Upper lobe of left lung (tissue), 4 donors: ENCODE data around the gene VDR.

Experiments
- CTCF ChIP-seq, 6 experiments: fragments of 450-650 bp in 4 of 6; fragments of 200-600 bp in 2 of 6; sonication (generic) in 2 of 6; IDR thresholded peaks; one replicate each; pipeline ENCODE4 v1.5.1; 2016 to 2019; ENCODE audit warnings: antibody characterized with exemption in 6 of 6
- EP300 ChIP-seq, 4 donors: sonication (generic); formaldehyde crosslinking; IDR thresholded peaks; one replicate each; pipeline ENCODE4 v1.5.1; 2017; ENCODE audit warnings: antibody characterized with exemption in 4 of 4, control low read depth in 2 of 4
- POLR2A ChIP-seq, 4 donors: fragments of 450-650 bp; IDR thresholded peaks; one replicate each; pipeline ENCODE4 v1.5.1; 2016 to 2017; ENCODE audit warnings: antibody characterized with exemption in 4 of 4, mild to moderate bottlenecking in 2 of 4
- POLR2AphosphoS5 ChIP-seq, 2 donors: sonication (generic); formaldehyde crosslinking; IDR thresholded peaks; one replicate each; pipeline ENCODE4 v1.5.1; 2017; ENCODE audit warnings: antibody characterized with exemption in 2 of 2

GRCh38 chr12:47896633-47897032 is 8.2 kb downstream of the VDR start:
- TF ChIP-seq CTCF (IDR thresholded peaks at IDR 0.05) (no peak), POLR2A (IDR thresholded peaks at IDR 0.05) (no peak), EP300 (IDR thresholded peaks at IDR 0.05) (no peak), POLR2AphosphoS5 (IDR thresholded peaks at IDR 0.05) (no peak)
